Naive B cell (primary cell): ENCODE measurements around the gene ANKRD40. TPM values are rescaled to one million over a fixed set of nuclear protein-coding genes. Genes with fewer than 3 reads are reported as not detected.

Source experiments
- ATAC-seq, 2 donors: fragments of 150-1000 bp; cut with Tn5 transposase; 2 replicates each; pipeline ENCODE4 v1.10.0; 2021; ENCODE audit warnings: low read depth in 2 of 2, mild to moderate bottlenecking in 2 of 2, moderate library complexity in 2 of 2
- DNase-seq: peaks from one replicate; pipeline ENCODE4 v3.0.0; 2022
- H3K27ac Mint-ChIP-seq, 6 donors: one replicate each; pipeline ENCODE4 v1.8.0; 2020 to 2022; ENCODE audit warnings: mild to moderate bottlenecking in 6 of 6, mixed read lengths in 6 of 6, moderate library complexity in 5 of 6, inconsistent platforms in 2 of 6
- H3K27me3 Mint-ChIP-seq, 3 donors: one replicate each; pipeline ENCODE4 v1.8.0; 2021 to 2022; ENCODE audit warnings: mixed read lengths in 3 of 3, mild to moderate bottlenecking in 1 of 3
- H3K36me3 Mint-ChIP-seq, 2 donors: one replicate each; pipeline ENCODE4 v1.8.0; 2020 to 2022; ENCODE audit warnings: mixed read lengths in 2 of 2, inconsistent platforms in 1 of 2, mild to moderate bottlenecking in 1 of 2
- H3K4me1 Mint-ChIP-seq, 3 donors: one replicate each; pipeline ENCODE4 v1.8.0; 2020 to 2022; ENCODE audit warnings: mixed read lengths in 3 of 3, inconsistent platforms in 1 of 3, mild to moderate bottlenecking in 1 of 3, moderate library complexity in 1 of 3
- H3K4me3 Mint-ChIP-seq, 8 donors: one replicate each; pipeline ENCODE4 v1.8.0; 2020 to 2022; ENCODE audit warnings: mild to moderate bottlenecking in 8 of 8, mixed read lengths in 8 of 8, moderate library complexity in 8 of 8, inconsistent platforms in 2 of 8
- H3K9me3 Mint-ChIP-seq, 7 donors: one replicate each; pipeline ENCODE4 v1.8.0; 2020 to 2022; ENCODE audit warnings: mixed read lengths in 7 of 7, mild to moderate bottlenecking in 5 of 7, inconsistent platforms in 2 of 7, moderate library complexity in 1 of 7
- polyA plus RNA-seq, 6 donors: library from polyadenylated mRNA; unstranded; fragments of 300-500 nt; fragmentation: Illumina TruSeq; gene quantifications; one replicate each; pipeline ENCODE4 v1.2.3, GENCODE V29; 2021; ENCODE audit warnings: low read depth in 6 of 6

Gene ANKRD40
- polyA plus RNA-seq, 6 donors from 2014 or later = 3.3 to 6.4 (median 4.6) TPM

GRCh38 chr17:50680126-50680525 is 27.6 kb downstream of the ANKRD40 start:
- DNase-seq = no peak
- H3K27ac Mint-ChIP-seq = no peak overlapping the region
- ATAC-seq = no peak

GRCh38 chr17:50679008-50679544 is 28.6 kb downstream of the ANKRD40 start:
- Mint-ChIP-seq H3K36me3 (no peaks in the 10 kb centered on the region), H3K27me3 (peaks cover 25 to 67% (median 63%) of the 10 kb centered on the region in 3 donors), H3K9me3 (no peaks in the 10 kb centered on the region), H3K4me3 (no peak overlapping the region), H3K27ac (no peak overlapping the region), H3K4me1 (peaks cover 6 to 9% (median 8%) of the 10 kb centered on the region in 3 donors)
- ATAC-seq (no peak), DNase-seq (no peak)

More at GRCh38 chr17:50680126-50680525, 27.6 kb downstream of the ANKRD40 start:
- Mint-ChIP-seq H3K4me1 (peaks cover 6 to 9% (median 8%) of the 10 kb centered on the region in 3 donors), H3K9me3 (no peaks in the 10 kb centered on the region), H3K4me3 (no peak overlapping the region), H3K36me3 (no peaks in the 10 kb centered on the region), H3K27me3 (peaks cover 25 to 67% (median 63%) of the 10 kb centered on the region in 3 donors)

GRCh38 chr17:50677851-50678375 is 29.8 kb downstream of the ANKRD40 start:
- Mint-ChIP-seq H3K36me3 (no peaks in the 10 kb centered on the region), H3K4me1 (peaks cover 6 to 9% (median 8%) of the 10 kb centered on the region in 3 donors), H3K4me3 (no peak overlapping the region), H3K27me3 (peaks cover 25 to 64% (median 63%) of the 10 kb centered on the region in 3 donors), H3K9me3 (no peaks in the 10 kb centered on the region), H3K27ac (no peak overlapping the region)
- no peak for DNase-seq
- no peak for ATAC-seq

- peaks cover 2 to 7% (median 3%) of the 10 kb centered on the region in 3 donors for H3K4me1 Mint-ChIP-seq
- ATAC-seq (no peak), DNase-seq (no peak)
- no peak overlapping the region for H3K4me3 Mint-ChIP-seq
- H3K9me3 Mint-ChIP-seq = no peaks in the 10 kb centered on the region
- H3K27ac Mint-ChIP-seq = no peak overlapping the region
- H3K27me3 Mint-ChIP-seq = peaks cover 21 to 48% (median 48%) of the 10 kb centered on the region in 3 donors
- H3K36me3 Mint-ChIP-seq = no peaks in the 10 kb centered on the region
Measured at GRCh38 chr17:50676065-50676975, 31.4 kb downstream of the ANKRD40 start.

- no peaks in the 10 kb centered on the region for H3K36me3 Mint-ChIP-seq
- H3K4me3 Mint-ChIP-seq = no peak overlapping the region
- H3K4me1 Mint-ChIP-seq = peaks cover 0 to 1% (median 0%) of the 10 kb centered on the region in 3 donors
- H3K9me3 Mint-ChIP-seq = no peaks in the 10 kb centered on the region
- H3K27me3 Mint-ChIP-seq = peaks cover 17 to 41% (median 41%) of the 10 kb centered on the region in 3 donors
- no peak for ATAC-seq
- H3K27ac Mint-ChIP-seq = no peak overlapping the region
- no peak for DNase-seq
Measured at GRCh38 chr17:50675627-50676026, 32.1 kb downstream of the ANKRD40 start.

GRCh38 chr17:50675190-50675589 is 32.5 kb downstream of the ANKRD40 start:
- no peak for ATAC-seq

GRCh38 chr17:50672831-50673551 is 34.7 kb downstream of the ANKRD40 start:
- H3K4me3 Mint-ChIP-seq = no peak overlapping the region
- H3K27ac Mint-ChIP-seq = no peak overlapping the region
- DNase-seq (no peak), ATAC-seq (no peak)
- H3K27me3 Mint-ChIP-seq = peaks cover 5 to 22% (median 16%) of the 10 kb centered on the region in 3 donors
- peaks cover 0 to 2% (median 0%) of the 10 kb centered on the region in 7 donors for H3K9me3 Mint-ChIP-seq
- H3K36me3 Mint-ChIP-seq = no peaks in the 10 kb centered on the region
- H3K4me1 Mint-ChIP-seq = no peaks in the 10 kb centered on the region

More at GRCh38 chr17:50675190-50675589, 32.5 kb downstream of the ANKRD40 start:
- H3K36me3 Mint-ChIP-seq = no peaks in the 10 kb centered on the region
- H3K4me1 Mint-ChIP-seq = no peaks in the 10 kb centered on the region
- no peaks in the 10 kb centered on the region for H3K9me3 Mint-ChIP-seq
- H3K27ac Mint-ChIP-seq = no peak overlapping the region
- DNase-seq = no peak
- H3K4me3 Mint-ChIP-seq = no peak overlapping the region
- peaks cover 17 to 37% (median 37%) of the 10 kb centered on the region in 3 donors for H3K27me3 Mint-ChIP-seq

- Mint-ChIP-seq H3K27me3 (peaks cover 7 to 13% (median 8%) of the 10 kb centered on the region in 3 donors), H3K4me3 (peak overlapping the region in 1 of 8 donors; percentile 55), H3K36me3 (no peaks in the 10 kb centered on the region), H3K4me1 (no peaks in the 10 kb centered on the region), H3K9me3 (peaks cover 0 to 2% (median 0%) of the 10 kb centered on the region in 7 donors), H3K27ac (no peak overlapping the region)
- DNase-seq (no peak), ATAC-seq (no peak)
Measured at GRCh38 chr17:50672071-50672470, 35.6 kb downstream of the ANKRD40 start.

- Mint-ChIP-seq H3K9me3 (peaks cover 0 to 2% (median 0%) of the 10 kb centered on the region in 7 donors), H3K4me1 (no peaks in the 10 kb centered on the region), H3K27ac (peak overlapping the region in 1 of 6 donors; percentile 72), H3K36me3 (no peaks in the 10 kb centered on the region), H3K4me3 (no peak overlapping the region), H3K27me3 (peaks cover 9 to 20% (median 9%) of the 10 kb centered on the region in 3 donors)
- DNase-seq (no peak), ATAC-seq (no peak)
Measured at GRCh38 chr17:50668838-50669581, 38.7 kb downstream of the ANKRD40 start.

- Mint-ChIP-seq H3K27ac (peak overlapping the region in 1 of 6 donors; percentile 72), H3K9me3 (peaks cover 0 to 2% (median 0%) of the 10 kb centered on the region in 7 donors), H3K4me3 (no peak overlapping the region), H3K4me1 (peaks cover 0 to 1% (median 0%) of the 10 kb centered on the region in 3 donors), H3K36me3 (no peaks in the 10 kb centered on the region), H3K27me3 (peaks cover 11 to 28% (median 12%) of the 10 kb centered on the region in 3 donors)
- DNase-seq (no peak), ATAC-seq (no peak)
Measured at GRCh38 chr17:50668025-50668837, 39.5 kb downstream of the ANKRD40 start.

- H3K4me1 Mint-ChIP-seq = peaks cover 0 to 4% (median 0%) of the 10 kb centered on the region in 3 donors
- peaks cover 13 to 36% (median 19%) of the 10 kb centered on the region in 3 donors for H3K27me3 Mint-ChIP-seq
- H3K27ac Mint-ChIP-seq = no peak overlapping the region
- no peaks in the 10 kb centered on the region for H3K36me3 Mint-ChIP-seq
- no peak for DNase-seq
- ATAC-seq = no peak
- no peak overlapping the region for H3K4me3 Mint-ChIP-seq
- peaks cover 0 to 2% (median 0%) of the 10 kb centered on the region in 7 donors for H3K9me3 Mint-ChIP-seq
Measured at GRCh38 chr17:50667259-50668024, 40.3 kb downstream of the ANKRD40 start.
